Measurements from ENCODE around the gene CYP3A4.
"Not testable (repeated sequence)": the region's sequence is repeated elsewhere in the genome, so short reads cannot be mapped to it uniquely, and the experiment has no call there.

Gene CYP3A4

DNA sequence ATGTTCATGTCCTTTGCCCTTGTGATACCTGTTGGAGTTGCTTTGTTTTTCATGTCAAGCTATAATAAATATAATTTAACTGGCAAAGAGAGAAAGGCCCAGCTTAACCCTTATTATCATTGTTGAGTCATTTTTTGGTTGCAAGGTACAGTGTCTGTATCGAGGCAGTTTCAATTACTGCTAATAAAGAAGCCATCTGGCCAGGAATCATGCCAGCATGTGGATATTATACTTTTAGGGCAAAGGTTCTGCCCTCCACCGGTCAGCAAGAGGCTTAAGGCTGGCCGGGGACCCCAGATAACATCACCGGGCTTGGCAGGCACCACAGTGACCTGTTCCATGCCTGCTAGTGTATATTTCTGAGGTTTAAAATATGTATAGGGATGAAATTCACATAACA is 9.0 kb upstream of the CYP3A4 start:
- DNase-seq (ENCODE audit: low spot score): no peak

DNA sequence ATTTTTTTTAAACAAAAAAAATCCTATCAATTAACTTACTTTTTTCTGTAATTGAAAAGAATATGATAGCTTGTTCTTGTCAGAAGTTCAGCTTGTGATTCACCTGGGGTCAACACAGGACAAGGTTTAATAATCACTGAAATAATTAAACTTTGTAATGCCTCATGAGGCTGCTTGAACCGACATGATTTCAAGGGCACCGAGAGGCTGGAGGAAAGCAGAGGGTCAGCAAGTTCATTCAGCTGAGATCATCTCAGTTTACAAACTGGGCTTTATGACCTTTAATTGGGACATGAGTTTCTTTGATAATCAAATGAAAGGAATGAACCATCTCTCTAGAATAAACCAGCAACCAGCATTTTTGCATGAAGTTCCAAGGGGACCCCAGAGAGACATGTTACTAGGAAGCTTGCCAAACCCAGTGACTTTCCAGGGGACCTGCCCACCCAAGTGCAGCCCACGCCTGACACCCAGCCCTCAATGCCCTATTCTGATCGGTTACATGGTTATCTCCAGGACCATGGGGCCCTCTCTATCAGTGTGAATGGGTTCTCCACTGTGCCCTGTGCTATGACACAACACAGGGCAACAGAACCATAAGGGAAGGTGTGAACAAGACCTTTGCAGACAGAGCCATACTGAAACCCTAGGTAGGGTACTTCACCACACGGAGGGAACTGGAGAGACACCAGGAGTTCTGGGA is 7.8 kb upstream of the CYP3A4 start:
- no peak for DNase-seq (ENCODE audit: low spot score)

DNA sequence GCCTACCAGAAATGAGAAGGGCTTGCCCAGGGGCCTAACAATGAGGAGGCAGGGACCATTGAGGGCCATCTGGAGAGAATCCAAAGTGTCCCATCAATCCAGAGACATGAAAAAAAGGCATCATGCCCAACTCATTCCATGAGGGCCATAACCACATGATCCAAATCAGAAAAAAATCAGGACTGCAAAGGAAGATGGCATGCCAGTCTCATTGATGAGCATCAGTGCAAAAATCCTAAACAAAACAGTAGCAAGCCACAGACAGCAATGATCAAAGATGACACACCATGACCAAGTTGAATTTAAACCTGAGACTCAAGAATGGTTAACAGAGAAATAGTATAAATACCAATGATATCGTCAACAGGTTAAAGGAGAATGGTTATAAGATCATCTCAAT is 7.0 kb upstream of the CYP3A4 start:
- DNase-seq (ENCODE audit: low spot score): no peak

DNA sequence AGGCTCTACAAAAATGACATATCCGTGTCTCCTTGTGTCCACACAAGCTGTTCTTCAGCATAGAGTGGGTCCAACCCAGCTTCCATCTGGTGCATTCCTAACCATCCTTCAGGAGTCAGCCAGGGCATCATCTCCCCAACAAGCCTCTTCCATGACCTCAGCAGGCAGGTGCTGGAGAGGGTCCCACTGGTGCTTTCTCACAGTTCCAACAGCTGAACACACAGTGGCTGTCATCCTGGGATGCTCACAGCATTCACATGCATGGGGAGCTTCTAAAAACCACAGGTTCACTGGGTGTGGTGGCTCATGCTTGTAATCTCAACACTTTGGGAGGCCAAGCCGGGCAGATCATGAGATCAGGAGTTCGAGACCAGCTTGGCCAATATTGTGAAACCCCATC is 6.4 kb upstream of the CYP3A4 start:
- no peak for DNase-seq (ENCODE audit: low spot score)

DNA sequence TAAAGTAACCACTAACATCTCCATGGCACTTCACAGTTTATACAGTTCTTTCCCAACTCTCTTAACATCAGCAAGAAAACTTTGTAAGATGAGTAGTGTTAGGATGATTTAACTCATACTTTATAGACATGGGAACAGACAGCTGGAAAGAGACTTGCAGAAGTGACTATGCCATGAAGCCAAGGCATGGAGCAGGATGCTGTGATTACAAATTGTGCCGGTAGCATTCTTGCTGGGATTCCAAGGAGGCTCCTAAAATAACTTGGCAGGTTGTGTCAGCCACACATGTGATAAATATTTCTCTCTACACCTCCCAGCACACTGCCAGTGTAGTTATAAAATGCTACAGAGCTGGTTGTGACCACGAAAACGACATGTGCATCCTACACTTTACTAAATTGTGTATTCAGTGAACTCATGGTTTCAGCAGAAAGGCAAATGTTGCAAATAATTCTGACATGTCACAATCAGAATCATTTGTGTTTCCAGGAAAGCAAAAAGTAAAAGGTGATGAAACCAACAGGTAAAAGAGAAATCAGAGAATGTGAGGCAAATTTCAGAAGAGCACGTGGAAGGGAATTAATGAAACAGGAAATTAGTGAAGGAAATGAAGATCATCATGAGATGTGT is 5.6 kb upstream of the CYP3A4 start:
- DNase-seq (ENCODE audit: low spot score): no peak

DNA sequence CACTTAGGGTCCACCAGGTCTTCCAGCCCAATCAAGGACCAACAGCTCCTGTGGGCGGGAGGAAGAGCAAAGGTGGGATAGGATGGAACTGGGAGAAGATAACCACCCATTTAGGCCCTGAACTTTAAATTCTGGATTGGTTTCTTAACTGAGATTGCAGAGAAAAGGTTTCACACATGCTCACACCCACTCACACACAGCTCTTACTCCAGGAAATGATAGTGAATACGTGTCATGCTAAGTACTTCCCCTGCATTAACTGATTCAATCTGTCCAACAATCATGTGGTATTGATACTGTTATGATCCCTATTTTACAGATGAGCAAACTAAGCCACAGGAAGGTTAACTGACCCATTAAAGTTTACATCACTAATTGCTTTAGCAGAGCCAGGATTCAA is 4.6 kb upstream of the CYP3A4 start:
- no peak for DNase-seq (ENCODE audit: low spot score)

DNA sequence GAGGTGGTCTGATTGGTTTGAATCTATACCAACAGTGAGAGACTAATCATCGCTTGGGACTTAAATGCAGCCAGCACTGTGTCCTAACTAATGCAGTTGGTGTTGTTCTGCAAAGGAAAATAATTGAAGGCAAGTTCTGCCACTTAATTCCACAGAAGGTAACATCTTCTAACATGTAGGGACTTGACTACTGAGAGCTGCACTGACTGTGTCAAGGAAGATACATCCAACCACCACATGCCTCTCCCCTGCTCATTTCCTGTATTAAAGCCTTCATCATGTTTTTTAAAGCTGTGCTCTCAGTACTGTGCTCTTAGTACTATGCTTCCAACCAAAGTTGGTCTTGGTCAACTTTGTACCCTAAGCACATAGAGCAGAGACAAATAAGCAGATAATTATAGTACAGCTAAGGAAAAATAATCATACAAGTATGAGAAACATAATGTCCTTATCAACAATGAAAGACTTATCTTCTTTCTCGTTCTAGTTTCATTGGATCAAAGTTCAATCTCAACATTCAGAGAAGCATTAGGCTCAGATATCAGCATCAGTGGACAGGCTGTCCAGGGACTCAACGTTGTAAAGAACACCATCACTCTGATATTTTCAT is 2.8 kb upstream of the CYP3A4 start:
- no peak for DNase-seq (ENCODE audit: low spot score)

DNA sequence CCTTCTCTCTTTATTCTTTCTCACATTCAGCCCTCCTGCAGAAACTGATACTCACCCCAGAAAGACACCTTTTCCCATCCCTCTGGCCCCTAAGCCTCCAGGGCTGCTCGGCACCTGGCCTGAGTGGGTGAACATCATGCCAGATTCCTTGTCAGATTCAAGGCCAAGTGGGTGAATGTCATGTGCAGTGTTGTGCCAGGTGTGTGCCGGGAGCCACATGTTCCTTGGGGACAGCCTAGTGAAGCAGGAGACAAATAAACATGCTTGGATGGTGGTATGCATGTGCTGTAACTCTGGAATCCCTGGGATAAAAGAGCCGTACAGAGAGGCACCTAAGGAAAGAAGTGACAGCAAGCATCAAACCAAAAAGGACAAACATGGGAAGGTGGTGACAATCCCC is 1.7 kb upstream of the CYP3A4 start:
- DNase-seq (ENCODE audit: low spot score): not testable (repeated sequence)

DNA sequence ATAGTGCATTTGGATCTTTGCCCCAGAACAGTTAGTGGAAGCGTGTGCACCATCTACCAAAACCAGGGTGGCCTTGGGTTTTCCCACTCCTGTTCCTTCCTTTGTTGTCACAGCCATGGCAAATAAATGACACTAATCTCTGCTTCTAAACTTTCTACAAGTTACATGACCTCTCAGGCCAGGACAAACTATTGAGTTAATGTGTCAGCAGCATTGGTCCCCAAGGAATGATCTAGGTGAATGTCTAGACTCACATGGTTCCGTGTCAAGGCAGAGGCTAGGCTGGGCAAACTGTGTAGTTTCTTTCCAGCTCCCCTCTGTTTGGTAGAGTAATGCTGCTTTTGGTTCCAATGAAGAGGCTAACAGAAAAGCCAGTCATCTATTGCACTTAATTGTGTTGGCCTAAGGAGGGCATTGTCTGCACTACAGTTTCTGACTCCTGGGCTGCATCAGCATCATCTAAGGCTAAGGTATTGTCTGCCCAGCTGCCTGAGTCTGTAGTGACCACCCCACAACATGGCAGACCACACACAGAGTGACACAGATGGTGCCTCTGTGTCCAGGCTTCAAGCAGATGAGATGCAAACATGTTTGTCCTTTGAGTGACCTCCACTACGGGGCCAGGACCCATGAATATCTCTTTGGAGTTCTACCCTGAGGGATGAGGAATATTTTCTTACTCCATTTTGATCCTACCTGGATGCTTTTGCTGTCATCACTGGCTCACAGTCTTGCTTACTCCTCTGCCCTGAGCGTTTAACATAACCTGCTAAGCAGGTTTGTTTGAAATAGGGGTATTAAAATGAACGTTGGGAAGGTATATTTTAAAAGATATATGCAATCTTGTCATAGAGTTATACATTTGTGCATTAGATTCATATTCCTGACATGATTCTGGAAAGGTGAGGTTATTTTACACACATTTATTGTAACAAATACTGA is 1.7 kb downstream of the CYP3A4 start:
- no peak for DNase-seq (ENCODE audit: low spot score)

DNA sequence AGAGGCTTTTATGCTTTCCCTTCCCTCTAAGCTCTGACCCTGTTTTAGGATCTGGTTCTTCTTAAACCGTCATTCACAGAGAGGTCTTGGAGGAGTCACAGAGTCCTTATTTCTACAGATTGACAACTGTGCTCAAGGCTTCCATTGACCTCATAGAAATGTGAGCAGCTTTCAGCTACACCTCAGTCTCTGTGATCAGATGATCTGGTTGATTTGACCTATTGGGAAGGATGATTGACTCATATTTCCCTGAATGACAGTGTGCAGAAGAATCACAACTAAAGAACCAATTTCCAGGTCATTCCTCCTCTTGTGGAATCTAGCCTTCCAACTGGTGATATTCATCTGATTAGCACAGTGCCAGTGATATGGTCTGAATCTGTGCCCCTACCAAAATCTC is 3.4 kb downstream of the CYP3A4 start:
- DNase-seq (ENCODE audit: low spot score): no peak

DNA sequence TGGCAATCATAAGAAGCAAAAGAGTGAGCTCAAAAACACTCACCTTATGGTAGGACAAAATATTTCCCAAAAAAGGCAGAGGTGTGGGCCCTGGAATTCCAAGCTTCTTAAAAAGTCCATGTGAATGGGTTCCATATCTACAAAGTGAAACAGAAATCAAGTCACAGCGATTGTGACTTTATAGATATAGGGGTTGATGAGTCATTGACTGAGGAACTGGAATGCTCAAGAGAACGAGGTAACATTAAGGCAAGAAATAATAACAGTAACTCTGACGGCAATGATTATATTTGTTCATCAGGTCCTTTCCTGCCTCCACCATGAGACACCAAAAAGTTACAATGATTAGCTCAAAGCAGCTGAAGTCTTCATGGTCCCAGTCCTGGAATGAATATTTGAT is 4.0 kb downstream of the CYP3A4 start:
- no peak for DNase-seq (ENCODE audit: low spot score)

DNA sequence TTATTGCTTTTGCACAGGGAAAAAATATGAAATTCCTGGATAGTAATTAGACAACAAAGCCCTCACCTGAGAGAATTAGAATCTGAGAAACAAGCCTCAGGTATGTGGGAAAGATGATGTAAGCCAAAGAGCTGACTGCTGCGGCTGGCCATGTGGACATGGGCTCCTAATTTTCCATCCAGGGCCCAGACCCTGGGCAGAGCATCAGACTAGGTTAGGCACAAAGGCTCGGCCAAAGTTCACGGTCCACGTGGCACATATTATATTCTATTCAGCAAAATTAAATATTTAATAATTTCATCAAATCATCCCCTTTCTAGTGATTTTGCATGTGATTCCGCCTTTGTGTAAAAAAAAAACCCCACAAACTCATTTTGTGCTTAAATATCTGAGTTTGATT is 5.1 kb downstream of the CYP3A4 start:
- no peak for DNase-seq (ENCODE audit: low spot score)

DNA sequence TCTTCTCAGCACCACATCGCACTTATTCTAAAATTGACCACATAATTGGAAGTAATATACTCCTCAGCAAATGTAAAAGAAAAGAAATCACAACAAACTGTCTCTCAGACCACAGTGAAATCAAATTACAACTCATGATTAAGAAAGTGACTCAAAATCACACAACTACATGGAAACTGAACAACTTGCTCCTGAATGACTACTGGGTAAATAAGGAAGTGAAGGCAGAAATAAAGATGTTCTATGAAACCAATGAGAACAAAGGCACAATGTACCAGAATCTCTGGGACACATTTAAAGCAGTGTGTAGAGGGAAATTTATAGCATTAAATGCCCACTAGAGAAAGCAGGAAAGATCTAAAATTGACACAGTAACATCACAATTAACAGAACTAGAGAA is 10.6 kb downstream of the CYP3A4 start:
- not testable (repeated sequence) for DNase-seq (ENCODE audit: low spot score)

DNA sequence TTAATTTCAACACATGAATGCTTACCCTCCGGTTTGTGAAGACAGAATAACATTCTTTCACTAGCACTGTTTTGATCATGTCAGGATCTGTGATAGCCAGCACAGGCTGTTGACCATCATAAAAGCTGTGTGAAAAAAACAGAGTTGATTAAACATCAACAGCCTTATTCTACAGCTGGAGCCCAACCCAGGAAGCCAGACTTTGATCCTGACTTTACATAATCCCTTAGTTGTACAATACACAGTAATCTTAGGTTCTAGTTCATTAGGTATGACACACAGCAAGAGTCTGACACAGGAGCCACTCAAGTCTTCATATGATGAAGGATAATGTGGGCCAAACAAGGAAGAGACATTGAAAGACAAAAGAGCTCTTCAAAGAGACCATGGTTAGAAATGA is 11.4 kb downstream of the CYP3A4 start:
- DNase-seq (ENCODE audit: low spot score): no peak

DNA sequence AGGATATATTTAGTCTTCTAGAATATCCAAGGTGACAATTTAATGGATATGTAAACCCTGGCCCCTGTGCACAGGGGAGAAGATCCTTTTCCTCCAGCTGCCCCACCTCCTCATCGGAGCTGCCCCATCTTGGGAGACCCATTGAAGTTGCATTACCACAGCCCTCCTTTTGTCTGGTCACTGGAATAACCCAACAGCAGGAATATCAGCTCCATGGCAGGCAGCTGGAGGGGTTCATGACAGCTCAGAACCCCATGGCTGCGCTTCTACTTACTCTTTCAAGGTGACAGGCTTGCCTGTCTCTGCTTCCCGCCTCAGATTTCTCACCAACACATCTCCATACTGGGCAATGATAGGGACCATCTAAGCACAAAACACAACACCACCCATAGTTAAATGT is 14.5 kb downstream of the CYP3A4 start:
- DNase-seq (ENCODE audit: low spot score): not testable (repeated sequence)

DNA sequence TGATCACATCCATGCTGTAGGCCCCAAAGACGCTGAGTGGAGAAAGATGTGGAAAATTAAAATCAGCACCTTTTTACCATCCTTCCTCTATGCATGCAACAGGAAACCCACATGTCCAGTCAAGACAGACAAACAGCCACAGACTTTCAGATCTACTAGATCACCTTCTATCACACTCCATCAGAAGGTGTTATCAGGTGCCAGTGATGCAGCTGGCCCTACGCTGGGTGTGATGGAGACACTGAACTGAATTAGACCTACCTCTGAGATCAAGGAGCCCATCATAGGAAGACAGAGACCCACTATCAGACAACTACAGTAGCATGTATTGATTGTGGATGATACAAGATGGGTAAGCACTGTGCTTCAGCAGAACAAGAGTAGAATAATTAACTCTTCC is 15.5 kb downstream of the CYP3A4 start:
- DNase-seq (ENCODE audit: low spot score): no peak

DNA sequence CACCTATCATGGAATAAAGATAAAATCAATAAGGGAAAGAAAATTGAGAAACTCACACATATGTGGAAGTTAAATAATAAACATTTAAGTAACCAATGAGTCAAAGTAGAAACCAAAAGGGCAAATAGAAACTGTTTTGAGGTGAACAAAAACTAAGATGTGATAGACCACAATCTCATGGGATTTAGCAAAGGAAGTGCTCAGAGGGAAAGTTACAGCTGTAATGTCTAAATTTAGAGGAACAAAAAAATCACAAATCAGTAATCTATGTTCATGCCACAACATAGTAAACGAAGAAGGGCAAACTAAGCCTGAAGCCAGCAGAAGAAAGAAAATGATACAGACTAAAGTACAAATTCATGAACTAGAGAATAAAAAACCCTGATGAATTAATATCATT is 16.3 kb downstream of the CYP3A4 start:
- no peak for DNase-seq (ENCODE audit: low spot score)

DNA sequence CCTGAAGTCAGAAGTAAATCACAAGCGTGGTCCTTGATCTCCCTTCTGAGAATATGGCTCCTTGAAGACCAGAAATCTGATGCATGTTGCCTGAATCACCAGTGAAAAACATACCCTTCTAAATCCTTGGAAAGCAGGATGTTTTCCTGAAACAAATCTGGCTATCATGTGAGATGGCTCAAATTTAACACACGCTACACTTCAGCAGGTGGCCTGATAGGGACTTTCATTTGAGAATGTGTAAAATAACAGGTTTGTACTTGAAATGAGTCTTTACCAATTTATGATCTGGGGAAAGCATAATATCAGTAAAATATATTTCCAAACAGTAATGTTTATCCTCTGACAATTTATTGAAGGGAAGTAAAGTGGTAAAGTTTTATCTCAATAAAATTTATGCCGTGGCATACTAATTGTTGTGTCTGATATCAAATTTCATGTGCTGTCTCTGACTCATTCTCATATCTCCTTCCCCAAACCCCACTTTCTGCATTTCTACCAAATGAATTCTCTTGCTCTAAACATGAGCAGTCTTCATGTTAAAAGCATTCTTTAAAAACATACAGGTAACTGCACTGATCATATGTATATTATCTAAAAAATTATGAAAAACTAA is 17.4 kb downstream of the CYP3A4 start:
- DNase-seq (ENCODE audit: low spot score): no peak

DNA sequence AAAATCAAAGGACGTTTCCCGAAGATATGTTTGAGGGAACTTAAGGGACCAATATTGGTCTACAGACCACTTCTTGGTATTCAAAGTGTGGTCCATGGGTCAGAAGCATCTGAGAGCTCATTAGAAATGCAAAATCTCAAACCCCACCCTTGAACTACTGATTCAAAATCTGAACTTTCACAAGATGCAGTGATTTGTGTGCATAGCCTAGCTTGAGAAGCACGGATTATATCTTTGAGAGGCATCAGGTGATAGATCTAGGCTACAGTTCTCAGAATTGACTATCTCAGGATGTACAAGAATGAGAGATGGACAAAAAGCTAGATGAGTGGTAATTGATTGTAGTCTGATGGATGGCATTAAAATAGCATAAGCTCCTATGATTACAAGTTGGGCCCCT is 19.5 kb downstream of the CYP3A4 start:
- no peak for DNase-seq (ENCODE audit: low spot score)

DNA sequence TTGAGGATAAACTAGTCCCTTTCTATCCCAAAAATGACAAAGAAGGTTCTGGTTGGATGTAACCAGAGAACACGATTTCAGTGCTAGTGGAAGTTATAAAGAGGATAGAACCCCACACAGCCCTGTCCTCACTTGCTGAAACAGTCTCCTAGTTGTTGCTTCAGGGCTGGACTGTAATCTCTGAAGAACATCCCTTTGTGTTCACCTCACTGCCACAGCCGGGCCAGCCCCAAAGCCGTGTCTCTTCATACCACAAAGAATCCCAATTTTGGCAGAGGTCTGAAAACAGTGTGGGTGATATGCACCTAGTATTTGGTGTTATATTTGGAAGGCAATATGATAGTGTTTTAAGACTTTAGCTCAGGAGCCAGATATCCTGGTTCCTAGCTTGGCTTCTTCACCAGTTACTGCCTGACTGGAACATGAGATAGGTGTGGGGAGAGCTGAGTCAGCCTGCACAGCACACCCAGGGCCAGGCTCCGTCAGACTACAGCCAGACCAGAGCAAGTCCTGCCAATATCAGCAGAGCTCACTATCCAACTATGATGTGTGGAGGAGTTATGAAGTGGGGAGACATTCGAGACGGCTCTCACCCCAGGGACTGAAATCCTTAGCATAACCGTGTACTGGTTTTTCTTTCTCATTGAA is 21.2 kb downstream of the CYP3A4 start:
- DNase-seq (ENCODE audit: low spot score): no peak

DNA sequence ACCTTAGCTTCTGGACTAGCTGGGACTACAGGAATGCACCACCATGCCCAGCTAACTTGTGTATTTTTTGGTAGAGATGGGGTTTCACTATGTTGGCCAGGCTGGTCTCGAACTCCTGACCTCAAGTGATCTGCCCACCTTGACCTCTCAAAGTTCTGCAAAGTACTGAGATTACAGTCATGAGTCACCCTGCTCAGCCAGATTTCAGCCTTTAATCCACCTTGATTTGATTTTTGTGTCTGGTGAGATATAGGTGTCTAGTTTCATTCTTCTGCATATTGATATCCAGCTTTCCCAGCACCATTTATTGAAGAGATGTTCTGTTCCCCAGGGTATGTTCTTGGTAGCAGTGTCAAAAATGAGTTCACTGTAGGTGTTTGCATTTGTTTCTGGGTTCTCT is 28.9 kb downstream of the CYP3A4 start:
- DNase-seq (ENCODE audit: low spot score): no peak

DNA sequence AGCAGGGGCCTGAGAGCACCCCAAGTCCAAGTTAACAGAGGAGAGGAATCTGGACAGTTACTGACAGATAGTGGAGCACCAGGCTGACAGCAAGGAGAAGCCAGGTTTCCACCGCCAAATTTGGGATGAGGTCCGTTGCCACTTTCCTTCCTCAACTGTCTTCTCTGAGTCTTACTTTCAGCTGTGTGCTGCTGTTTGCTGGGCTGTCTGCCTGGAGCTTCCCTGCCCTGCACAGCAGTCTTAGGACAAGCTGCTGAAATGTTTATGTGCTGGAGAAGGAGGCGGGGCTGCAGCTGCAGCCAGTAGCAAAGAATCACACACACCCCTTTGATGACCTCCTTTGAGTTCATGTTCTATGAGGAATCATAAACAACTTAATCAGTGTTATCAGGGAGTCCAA is 31.6 kb downstream of the CYP3A4 start:
- DNase-seq (ENCODE audit: low spot score): no peak
